SKM-1 (cell line): ENCODE data around the gene TRIM22.
"Not testable (repeated sequence)": the region's sequence is repeated elsewhere in the genome, so short reads cannot be mapped to it uniquely, and the experiment has no call there.

Source experiments
- DNase-seq: peaks from one replicate; lab custom pipeline; 2025; ENCODE audit not compliant: unreplicated experiment; lab: John Stamatoyannopoulos, UW

The TRIM22 gene

GRCh38 chr11:5689551-5689983 is at the start of gene TRIM22:
TRIM22 (plus strand) TSS chr11:5689790; CDS start chr11:5696233, 6,443 bp downstream.
- peak; percentile 95 for DNase-seq

- DNase-seq, result no peak
Measured at GRCh38 chr11:5639953-5640352, 49.6 kb upstream of the TRIM22 start.

- no peak for DNase-seq
Measured at GRCh38 chr11:5643585-5643984, 46.0 kb upstream of the TRIM22 start.

GRCh38 chr11:5646139-5646538 is 43.5 kb upstream of the TRIM22 start:
- no peak for DNase-seq

- DNase-seq, result no peak
Measured at GRCh38 chr11:5655474-5655873, 34.1 kb upstream of the TRIM22 start.

- DNase-seq, result not testable (repeated sequence)
Measured at GRCh38 chr11:5656956-5657355, 32.6 kb upstream of the TRIM22 start.

GRCh38 chr11:5658318-5658717 is 31.3 kb upstream of the TRIM22 start:
- DNase-seq, result no peak

- DNase-seq, result no peak
Measured at GRCh38 chr11:5663511-5663910, 26.1 kb upstream of the TRIM22 start.

GRCh38 chr11:5665051-5665570 is 24.5 kb upstream of the TRIM22 start:
- no peak for DNase-seq

GRCh38 chr11:5665746-5666401 is 23.7 kb upstream of the TRIM22 start:
- no peak for DNase-seq

GRCh38 chr11:5666402-5666793 is 23.2 kb upstream of the TRIM22 start:
- no peak for DNase-seq

- DNase-seq, result no peak
Measured at GRCh38 chr11:5671831-5672230, 17.8 kb upstream of the TRIM22 start.

GRCh38 chr11:5674391-5674790 is 15.2 kb upstream of the TRIM22 start:
- DNase-seq, result no peak

GRCh38 chr11:5679811-5680210 is 9.8 kb upstream of the TRIM22 start:
- DNase-seq, result no peak

GRCh38 chr11:5682890-5683441 is 6.6 kb upstream of the TRIM22 start:
- DNase-seq, result not testable (repeated sequence)

- DNase-seq, result not testable (repeated sequence)
Measured at GRCh38 chr11:5683620-5684019, 6.0 kb upstream of the TRIM22 start.

GRCh38 chr11:5684036-5684645 is 5.4 kb upstream of the TRIM22 start:
- DNase-seq, result no peak

GRCh38 chr11:5684646-5685362 is 4.8 kb upstream of the TRIM22 start, which contains the start of gene TRIM5:
TRIM5 (minus strand) TSS chr11:5685074; CDS start chr11:5680177, 4,897 bp downstream.
- DNase-seq, result peak; percentile 63

- DNase-seq, result no peak
Measured at GRCh38 chr11:5686426-5686825, 3.2 kb upstream of the TRIM22 start.

- no peak for DNase-seq
Measured at GRCh38 chr11:5688482-5688881, 1.1 kb upstream of the TRIM22 start.

GRCh38 chr11:5690216-5690615 is 626 bp downstream of the TRIM22 start:
- no peak for DNase-seq
